Neural cell (in vitro differentiated cells): ENCODE results near the gene MAP3K14. TPM values are rescaled to one million over a fixed set of nuclear protein-coding genes. Genes with fewer than 3 reads are reported as not detected.

Experiments used
- H2AFZ ChIP-seq: fragments of 200-600, 300-800 bp; sonication (generic), shearing (Covaris generic); 2 replicates; pipeline ENCODE4 v1.6.0; 2014; ENCODE audit warnings: low read depth, mild to moderate bottlenecking, antibody characterized with exemption, low read length, moderate library complexity
- H3F3A ChIP-seq: fragments of 200-600 bp; shearing (Covaris generic); 2 replicates; pipeline ENCODE4 v1.6.1; 2016; ENCODE audit warnings: mild to moderate bottlenecking, moderate library complexity, mixed read lengths, antibody characterized with exemption, low read length; ENCODE audit not compliant: insufficient read depth, poor library complexity, severe bottlenecking
- H3K27ac ChIP-seq: fragments of 200-600, 300-800 bp; sonication (generic), shearing (Covaris generic); 2 replicates; pipeline ENCODE4 v1.5.1; 2014; ENCODE audit warnings: mild to moderate bottlenecking, low read length, moderate library complexity
- H3K27me3 ChIP-seq: fragments of 300-800, 200-600 bp; sonication (generic), shearing (Covaris generic); 2 replicates; pipeline ENCODE4 v1.6.0; 2014; ENCODE audit warnings: mild to moderate bottlenecking, low read depth, low read length, moderate library complexity; ENCODE audit not compliant: insufficient read depth
- H3K36me3 ChIP-seq: fragments of 300-800, 200-600 bp; sonication (generic), shearing (Covaris generic); 2 replicates; pipeline ENCODE4 v1.5.1; 2014; ENCODE audit warnings: mild to moderate bottlenecking, antibody characterized with exemption, low read length, moderate library complexity; ENCODE audit not compliant: insufficient read depth
- H3K4me2 ChIP-seq: fragments of 300-800, 200-600 bp; sonication (generic), shearing (Covaris generic); 2 replicates; pipeline ENCODE4 v1.6.0; 2014; ENCODE audit warnings: mild to moderate bottlenecking, low read length
- H3K4me3 ChIP-seq: fragments of 300-800, 200-600 bp; sonication (generic), shearing (Covaris generic); 2 replicates; pipeline ENCODE4 v1.5.1; 2014; ENCODE audit warnings: mild to moderate bottlenecking, low read length, moderate library complexity
- H3K79me2 ChIP-seq: fragments of 200-600 bp; shearing (Covaris generic); replicated peaks from 2 replicates; pipeline ENCODE4 v1.6.0; 2014; ENCODE audit warnings: mild to moderate bottlenecking, low read length, moderate library complexity; ENCODE audit not compliant: insufficient read depth
- H3K9ac ChIP-seq: fragments of 300-800, 200-600 bp; sonication (generic), shearing (Covaris generic); 2 replicates; pipeline ENCODE4 v1.6.1; 2016; ENCODE audit warnings: mild to moderate bottlenecking, low read length, mixed read lengths
- H3K9me2 ChIP-seq: fragments of 200-600 bp; shearing (Covaris generic); 2 replicates; pipeline ENCODE4 v1.6.1; 2016; ENCODE audit warnings: mild to moderate bottlenecking, low read length, mixed read lengths; ENCODE audit not compliant: insufficient read depth
- H3K9me3 ChIP-seq: fragments of 200-600, 300-800 bp; sonication (generic), shearing (Covaris generic); 2 replicates; pipeline ENCODE4 v1.6.1; 2016; ENCODE audit warnings: mild to moderate bottlenecking, mixed run types, low read length, moderate library complexity, mixed read lengths
- H4K20me1 ChIP-seq: fragments of 200-600 bp; shearing (Covaris generic); 2 replicates; pipeline ENCODE4 v1.6.1; 2016; ENCODE audit warnings: mild to moderate bottlenecking, mixed run types; ENCODE audit not compliant: insufficient read depth
- EP300 ChIP-seq: fragments of 450-650 bp; conservative IDR thresholded peaks from 2 replicates; pipeline ENCODE4 v1.6.1; 2014; ENCODE audit warnings: antibody characterized with exemption, mild to moderate bottlenecking, moderate library complexity; ENCODE audit not compliant: poor library complexity, severe bottlenecking
- EZH2 ChIP-seq: fragments of 200-600, 300-800 bp; shearing (Covaris generic), sonication (generic); IDR thresholded peaks from 2 replicates; pipeline ENCODE4 v1.6.1; 2014; ENCODE audit warnings: antibody characterized with exemption, low read length, borderline replicate concordance, mild to moderate bottlenecking; ENCODE audit not compliant: insufficient read depth, poor library complexity, severe bottlenecking
- MXI1 ChIP-seq: fragments of 450-650 bp; conservative IDR thresholded peaks from 2 replicates; pipeline ENCODE4 v1.6.1; 2014; ENCODE audit warnings: antibody characterized with exemption, mild to moderate bottlenecking; ENCODE audit not compliant: poor library complexity, severe bottlenecking
- POLR2AphosphoS5 ChIP-seq: IDR thresholded peaks from 2 replicates; pipeline ENCODE4 v1.6.1; 2012
- RAD21 ChIP-seq: fragments of 450-650 bp; conservative IDR thresholded peaks from 2 replicates; pipeline ENCODE4 v1.6.1; 2014; ENCODE audit warnings: antibody characterized with exemption, mild to moderate bottlenecking, moderate library complexity
- SMC3 ChIP-seq: fragments of 450-650 bp; conservative IDR thresholded peaks from 2 replicates; pipeline ENCODE4 v1.6.1; 2014; ENCODE audit warnings: antibody characterized with exemption, mild to moderate bottlenecking, moderate library complexity; ENCODE audit not compliant: poor library complexity
- TAF1 ChIP-seq: IDR thresholded peaks from 2 replicates; pipeline ENCODE4 v1.6.1; 2012; ENCODE audit warnings: low read depth
- polyA plus RNA-seq: library from polyadenylated mRNA; depleted of rRNA; stranded (reverse); fragments of >200 nt; gene quantifications from 2 replicates; pipeline ENCODE4 v1.2.3, GENCODE V29; 2014
- TF ChIP-seq, protein P1 (sequence below): IDR thresholded peaks from 2 replicates; pipeline ENCODE4 v1.6.1; 2012; ENCODE audit warnings: borderline replicate concordance
- TF ChIP-seq, protein P2 (sequence below): fragments of 450-650 bp; IDR thresholded peaks from 2 replicates; pipeline ENCODE4 v1.5.1; 2014; ENCODE audit warnings: antibody characterized with exemption, mild to moderate bottlenecking, moderate library complexity; ENCODE audit not compliant: poor library complexity, severe bottlenecking

The MAP3K14 gene
- polyA plus RNA-seq, 1 donor from 2014 or later = 6.7 TPM

DNA sequence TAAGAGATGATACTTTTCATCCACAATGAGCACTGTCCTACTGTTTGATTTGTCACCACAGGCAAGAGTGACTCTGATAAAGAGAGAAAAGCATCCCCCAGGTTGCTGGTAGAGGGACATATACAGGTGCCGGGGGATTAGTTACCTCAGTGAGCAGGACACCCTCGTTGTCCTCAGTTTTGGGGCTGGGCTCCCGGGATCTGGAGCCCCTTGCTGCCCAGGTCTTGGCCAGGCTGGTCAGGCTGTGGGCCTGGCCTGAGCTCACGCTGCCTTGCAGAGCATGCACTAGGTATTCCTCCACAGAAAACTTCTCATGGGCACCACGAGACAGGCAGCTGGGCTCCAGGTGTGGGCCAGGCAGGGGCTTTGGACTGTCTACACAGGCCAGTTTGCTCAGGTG, 30.5 kb downstream of the MAP3K14 start:
- Histone ChIP-seq H3K9ac (no peak overlapping the region), H4K20me1 (no peaks in the 10 kb centered on the region), H3K79me2 (no peaks in the 10 kb centered on the region), H3K36me3 (no peaks in the 10 kb centered on the region), H3F3A (no peaks in the 10 kb centered on the region), H3K4me2 (no peak overlapping the region), H2AFZ (no peak overlapping the region), H3K9me3 (no peaks in the 10 kb centered on the region), H3K9me2 (no peaks in the 10 kb centered on the region), H3K27ac (no peak overlapping the region), H3K27me3 (no peaks in the 10 kb centered on the region), H3K4me3 (no peak overlapping the region)
- TF ChIP-seq TAF1 (no peak), RAD21 (no peak), SMC3 (no peak)

DNA sequence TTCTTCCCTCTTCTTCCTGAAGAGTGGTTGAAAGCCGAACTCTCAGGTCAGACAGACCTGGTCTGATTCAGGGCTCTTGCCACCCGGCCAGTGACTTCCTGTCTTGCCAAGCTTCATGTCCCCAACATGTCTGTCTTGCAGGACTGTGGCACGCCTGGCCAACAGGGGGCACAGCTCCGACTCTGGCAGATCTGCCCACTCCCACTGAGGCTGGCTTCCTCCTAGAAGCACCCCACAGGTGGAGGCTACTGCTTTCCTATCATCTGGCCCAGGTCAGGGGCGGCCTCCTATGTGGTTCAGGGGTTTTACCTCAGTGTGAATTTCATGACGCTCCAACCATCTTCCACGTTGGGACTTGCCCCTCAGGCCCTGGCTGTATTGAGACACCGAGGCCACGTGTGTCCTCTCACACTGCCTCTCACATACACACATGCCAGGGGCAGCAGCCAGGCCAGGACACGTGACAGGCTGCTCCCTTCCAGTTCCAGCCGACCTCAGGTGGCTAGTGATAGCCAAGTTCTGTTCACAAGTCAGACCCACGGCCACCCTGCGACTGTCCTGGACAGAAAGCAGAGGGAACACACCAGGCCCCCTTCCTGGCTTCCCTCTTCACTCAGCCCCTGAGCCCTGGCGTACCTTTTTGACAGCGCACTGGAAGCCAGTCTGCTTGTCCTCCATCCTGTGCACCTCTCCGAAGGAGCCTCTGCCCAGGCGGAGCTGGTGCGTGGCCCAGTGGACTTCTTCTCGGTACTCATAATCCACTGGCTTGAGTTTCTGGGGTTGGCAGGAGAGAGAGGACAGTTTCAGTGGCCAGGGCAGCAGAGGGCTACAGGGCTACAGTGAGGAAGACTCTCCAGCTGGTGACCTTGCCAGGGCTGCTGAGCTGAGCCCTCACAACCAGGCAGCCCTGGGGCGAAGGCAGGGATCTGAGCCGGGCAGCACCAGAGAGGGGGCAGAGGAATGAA, 32.4 kb downstream of the MAP3K14 start:
- H4K20me1 ChIP-seq = no peaks in the 10 kb centered on the region
- no peak overlapping the region for H3K9ac ChIP-seq
- H3K4me3 ChIP-seq = no peak overlapping the region
- H3K27ac ChIP-seq = no peak overlapping the region
- no peaks in the 10 kb centered on the region for H3K36me3 ChIP-seq
- TF ChIP-seq, protein P1, sequence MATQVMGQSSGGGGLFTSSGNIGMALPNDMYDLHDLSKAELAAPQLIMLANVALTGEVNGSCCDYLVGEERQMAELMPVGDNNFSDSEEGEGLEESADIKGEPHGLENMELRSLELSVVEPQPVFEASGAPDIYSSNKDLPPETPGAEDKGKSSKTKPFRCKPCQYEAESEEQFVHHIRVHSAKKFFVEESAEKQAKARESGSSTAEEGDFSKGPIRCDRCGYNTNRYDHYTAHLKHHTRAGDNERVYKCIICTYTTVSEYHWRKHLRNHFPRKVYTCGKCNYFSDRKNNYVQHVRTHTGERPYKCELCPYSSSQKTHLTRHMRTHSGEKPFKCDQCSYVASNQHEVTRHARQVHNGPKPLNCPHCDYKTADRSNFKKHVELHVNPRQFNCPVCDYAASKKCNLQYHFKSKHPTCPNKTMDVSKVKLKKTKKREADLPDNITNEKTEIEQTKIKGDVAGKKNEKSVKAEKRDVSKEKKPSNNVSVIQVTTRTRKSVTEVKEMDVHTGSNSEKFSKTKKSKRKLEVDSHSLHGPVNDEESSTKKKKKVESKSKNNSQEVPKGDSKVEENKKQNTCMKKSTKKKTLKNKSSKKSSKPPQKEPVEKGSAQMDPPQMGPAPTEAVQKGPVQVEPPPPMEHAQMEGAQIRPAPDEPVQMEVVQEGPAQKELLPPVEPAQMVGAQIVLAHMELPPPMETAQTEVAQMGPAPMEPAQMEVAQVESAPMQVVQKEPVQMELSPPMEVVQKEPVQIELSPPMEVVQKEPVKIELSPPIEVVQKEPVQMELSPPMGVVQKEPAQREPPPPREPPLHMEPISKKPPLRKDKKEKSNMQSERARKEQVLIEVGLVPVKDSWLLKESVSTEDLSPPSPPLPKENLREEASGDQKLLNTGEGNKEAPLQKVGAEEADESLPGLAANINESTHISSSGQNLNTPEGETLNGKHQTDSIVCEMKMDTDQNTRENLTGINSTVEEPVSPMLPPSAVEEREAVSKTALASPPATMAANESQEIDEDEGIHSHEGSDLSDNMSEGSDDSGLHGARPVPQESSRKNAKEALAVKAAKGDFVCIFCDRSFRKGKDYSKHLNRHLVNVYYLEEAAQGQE = no peak
- no peak for TF ChIP-seq TAF1
- no peak for TF ChIP-seq MXI1
- no peak for TF ChIP-seq POLR2AphosphoS5
- TF ChIP-seq RAD21 = no peak
- no peak for TF ChIP-seq SMC3
- no peak for TF ChIP-seq EZH2
- TF ChIP-seq EP300 = no peak
- TF ChIP-seq, protein P2, sequence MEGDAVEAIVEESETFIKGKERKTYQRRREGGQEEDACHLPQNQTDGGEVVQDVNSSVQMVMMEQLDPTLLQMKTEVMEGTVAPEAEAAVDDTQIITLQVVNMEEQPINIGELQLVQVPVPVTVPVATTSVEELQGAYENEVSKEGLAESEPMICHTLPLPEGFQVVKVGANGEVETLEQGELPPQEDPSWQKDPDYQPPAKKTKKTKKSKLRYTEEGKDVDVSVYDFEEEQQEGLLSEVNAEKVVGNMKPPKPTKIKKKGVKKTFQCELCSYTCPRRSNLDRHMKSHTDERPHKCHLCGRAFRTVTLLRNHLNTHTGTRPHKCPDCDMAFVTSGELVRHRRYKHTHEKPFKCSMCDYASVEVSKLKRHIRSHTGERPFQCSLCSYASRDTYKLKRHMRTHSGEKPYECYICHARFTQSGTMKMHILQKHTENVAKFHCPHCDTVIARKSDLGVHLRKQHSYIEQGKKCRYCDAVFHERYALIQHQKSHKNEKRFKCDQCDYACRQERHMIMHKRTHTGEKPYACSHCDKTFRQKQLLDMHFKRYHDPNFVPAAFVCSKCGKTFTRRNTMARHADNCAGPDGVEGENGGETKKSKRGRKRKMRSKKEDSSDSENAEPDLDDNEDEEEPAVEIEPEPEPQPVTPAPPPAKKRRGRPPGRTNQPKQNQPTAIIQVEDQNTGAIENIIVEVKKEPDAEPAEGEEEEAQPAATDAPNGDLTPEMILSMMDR = no peak
- H3K9me3 ChIP-seq = no peaks in the 10 kb centered on the region
- H3K9me2 ChIP-seq = no peaks in the 10 kb centered on the region
- no peak overlapping the region for H3K4me2 ChIP-seq
- H2AFZ ChIP-seq = no peak overlapping the region
- H3K79me2 ChIP-seq = no peaks in the 10 kb centered on the region
- H3K27me3 ChIP-seq = no peaks in the 10 kb centered on the region
- no peaks in the 10 kb centered on the region for H3F3A ChIP-seq
